ENCODE data around the gene MIS18A.

DNA sequence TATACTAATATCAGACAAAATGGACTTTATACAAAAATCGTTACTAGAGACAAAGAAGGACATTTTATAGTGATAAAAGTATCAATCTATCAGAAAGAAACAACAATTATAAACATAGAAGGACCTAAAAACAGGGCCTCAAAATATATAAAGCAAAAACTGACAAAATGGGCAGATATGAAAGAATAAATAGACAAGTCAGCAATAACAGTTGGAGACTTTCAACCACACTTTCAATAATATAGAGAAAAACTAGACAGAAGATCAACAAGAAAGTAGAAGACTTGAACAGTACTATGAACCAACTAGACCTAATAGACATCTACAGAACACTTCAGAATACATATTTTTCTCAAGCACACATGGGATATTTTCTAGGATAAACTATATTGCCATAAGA is 52.4 kb downstream of the MIS18A start:
- no peak for TF ChIP-seq POLR2A (IDR thresholded peaks at IDR 0.05)
- TF ChIP-seq, protein P1, sequence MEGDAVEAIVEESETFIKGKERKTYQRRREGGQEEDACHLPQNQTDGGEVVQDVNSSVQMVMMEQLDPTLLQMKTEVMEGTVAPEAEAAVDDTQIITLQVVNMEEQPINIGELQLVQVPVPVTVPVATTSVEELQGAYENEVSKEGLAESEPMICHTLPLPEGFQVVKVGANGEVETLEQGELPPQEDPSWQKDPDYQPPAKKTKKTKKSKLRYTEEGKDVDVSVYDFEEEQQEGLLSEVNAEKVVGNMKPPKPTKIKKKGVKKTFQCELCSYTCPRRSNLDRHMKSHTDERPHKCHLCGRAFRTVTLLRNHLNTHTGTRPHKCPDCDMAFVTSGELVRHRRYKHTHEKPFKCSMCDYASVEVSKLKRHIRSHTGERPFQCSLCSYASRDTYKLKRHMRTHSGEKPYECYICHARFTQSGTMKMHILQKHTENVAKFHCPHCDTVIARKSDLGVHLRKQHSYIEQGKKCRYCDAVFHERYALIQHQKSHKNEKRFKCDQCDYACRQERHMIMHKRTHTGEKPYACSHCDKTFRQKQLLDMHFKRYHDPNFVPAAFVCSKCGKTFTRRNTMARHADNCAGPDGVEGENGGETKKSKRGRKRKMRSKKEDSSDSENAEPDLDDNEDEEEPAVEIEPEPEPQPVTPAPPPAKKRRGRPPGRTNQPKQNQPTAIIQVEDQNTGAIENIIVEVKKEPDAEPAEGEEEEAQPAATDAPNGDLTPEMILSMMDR (IDR thresholded peaks at IDR 0.05 in 8 of 11, conservative IDR thresholded peaks at IDR 0.05 in 3 of 11) = no peak
- TF ChIP-seq POLR2AphosphoS5 (IDR thresholded peaks at IDR 0.05) = no peak

Measured in spleen (tissue), 7 donors.